ENCODE data around the gene HLF.
A peak's percentile ranks its signal among the peaks of the same experiment; 100 is the strongest.

Gene HLF

DNA sequence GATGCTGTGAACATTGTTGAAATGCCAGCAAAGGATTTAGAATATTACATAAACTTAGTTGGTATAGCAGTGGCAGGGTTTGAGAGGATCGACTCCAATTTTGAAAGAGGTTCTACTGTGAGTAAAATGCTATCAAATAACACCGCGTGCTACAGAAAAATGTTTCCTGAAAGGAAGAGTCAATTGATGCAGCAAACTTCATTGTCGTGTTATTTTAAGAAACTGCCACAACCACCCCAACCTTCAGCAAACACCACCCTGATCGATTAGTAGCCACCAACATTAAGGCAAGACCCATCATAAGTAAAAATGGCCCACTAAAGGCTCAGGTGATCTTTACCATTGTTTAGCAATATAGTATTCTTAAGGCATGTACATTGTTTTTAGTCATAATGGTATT lies 27.3 kb downstream of the HLF start:
- no peak for DNase-seq

DNA sequence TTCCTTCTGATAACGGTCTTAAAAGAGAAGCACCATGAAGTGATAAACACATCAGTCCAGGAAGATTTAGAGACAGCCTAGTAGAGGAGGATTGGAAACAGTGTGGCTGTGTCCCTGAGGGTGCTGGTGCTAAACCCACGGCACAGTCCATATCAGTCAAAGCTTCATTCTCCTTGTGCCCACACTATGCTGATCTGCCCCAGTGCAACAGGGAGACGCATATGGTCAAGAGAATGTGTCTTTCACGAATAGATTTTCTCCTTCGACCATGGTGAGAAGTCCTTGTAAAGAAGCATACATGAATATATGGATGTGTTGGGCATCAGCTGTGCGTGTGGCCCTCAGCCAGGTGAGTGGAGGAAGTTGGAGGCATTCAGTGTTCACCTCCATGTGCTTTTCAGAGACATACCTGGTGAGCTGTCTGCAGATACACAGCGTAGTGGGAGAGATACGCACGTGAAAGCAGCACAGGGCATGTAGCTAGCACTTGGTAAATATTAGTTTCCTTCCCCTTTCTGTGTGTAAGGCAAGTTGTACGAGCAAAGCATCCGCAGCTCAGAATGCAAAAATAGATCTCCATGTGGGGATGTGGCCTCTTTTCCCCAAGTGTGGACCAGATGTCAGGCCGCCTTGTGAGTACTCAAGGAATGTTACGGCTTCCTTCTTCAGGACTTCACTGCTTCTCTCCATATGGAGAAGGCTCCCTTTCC lies 29.4 kb downstream of the HLF start:
- DNase-seq = peak in 1 of 2 donors; percentile 9

DNA sequence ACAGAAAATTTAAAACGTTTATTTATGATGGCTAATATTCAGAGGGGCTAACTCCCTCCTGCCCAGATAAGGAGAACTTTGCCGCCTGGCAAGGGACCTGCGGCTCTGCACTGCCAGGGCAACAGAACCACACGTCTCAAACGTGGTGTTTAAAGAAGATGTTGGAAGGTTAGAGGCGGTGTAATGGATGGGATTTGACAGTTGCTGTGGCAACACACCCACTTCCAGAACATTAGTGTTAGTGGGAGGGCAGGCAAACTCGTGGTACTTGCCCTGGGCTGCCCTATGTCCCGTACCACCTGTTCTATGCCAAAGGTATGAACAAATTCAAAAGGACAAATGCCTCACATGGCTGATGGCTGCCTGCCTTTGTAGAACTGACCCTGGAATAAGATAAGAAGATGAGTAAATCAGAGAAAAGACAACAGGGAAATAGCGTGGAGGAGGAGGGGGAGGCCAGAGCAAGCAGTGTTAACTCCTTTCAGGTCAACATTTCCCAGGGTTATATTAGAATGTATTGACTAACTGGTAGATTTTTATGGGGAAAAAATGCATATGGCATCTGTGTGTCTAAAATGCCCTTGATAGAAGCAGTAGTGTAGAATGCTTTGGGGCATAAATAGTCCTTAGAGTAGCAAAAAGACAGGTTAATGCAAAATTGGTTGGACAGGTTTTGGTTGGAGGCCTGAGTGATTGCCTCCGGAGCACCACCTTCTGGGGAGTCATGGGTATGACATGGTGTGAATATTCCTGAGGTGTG lies 30.8 kb downstream of the HLF start:
- peak; percentile 49 to 52 for DNase-seq

DNA sequence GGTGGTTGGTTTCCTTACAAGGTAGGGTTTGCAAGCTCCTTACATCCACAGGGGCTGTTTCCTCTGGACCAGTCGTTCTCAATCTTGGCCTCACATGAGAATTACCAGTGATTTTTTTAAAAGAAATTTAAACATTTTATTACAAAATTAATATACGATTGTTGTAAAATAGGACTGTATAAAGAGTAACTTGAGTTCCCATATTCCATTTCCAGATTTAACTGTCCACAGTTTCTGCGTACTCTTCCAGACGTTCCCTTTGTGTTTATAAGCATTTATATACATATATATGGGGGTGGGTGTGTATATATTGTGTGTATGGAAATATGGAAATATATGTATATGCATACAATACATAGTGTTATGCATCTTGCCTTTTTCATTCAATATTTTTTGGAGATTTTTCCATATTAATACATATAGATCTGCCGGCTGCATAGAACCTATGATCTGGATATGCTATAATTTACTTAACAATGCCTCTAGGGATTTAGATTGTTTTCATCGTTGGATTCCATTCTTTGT lies 31.5 kb downstream of the HLF start:
- no peak for DNase-seq

DNA sequence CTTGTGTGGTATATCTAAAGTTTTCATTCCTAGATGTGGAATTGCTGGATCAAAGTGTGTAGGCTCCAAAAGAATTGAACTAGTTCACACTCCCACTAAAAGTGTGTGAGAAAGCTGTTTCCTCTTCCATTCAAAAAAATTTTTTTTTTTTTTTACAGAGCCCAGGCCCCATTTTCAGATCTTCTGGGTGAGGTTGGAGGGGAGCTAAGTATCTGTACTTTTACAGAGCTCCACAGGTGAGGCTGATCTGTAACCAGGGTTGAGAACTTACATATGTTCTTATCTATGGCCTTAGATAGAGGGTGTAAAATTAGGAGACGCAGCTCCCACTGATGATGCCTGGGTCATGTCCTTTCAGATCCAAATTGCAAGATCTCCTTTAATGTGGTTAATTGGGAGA lies 31.9 kb downstream of the HLF start:
- DNase-seq = no peak

DNA sequence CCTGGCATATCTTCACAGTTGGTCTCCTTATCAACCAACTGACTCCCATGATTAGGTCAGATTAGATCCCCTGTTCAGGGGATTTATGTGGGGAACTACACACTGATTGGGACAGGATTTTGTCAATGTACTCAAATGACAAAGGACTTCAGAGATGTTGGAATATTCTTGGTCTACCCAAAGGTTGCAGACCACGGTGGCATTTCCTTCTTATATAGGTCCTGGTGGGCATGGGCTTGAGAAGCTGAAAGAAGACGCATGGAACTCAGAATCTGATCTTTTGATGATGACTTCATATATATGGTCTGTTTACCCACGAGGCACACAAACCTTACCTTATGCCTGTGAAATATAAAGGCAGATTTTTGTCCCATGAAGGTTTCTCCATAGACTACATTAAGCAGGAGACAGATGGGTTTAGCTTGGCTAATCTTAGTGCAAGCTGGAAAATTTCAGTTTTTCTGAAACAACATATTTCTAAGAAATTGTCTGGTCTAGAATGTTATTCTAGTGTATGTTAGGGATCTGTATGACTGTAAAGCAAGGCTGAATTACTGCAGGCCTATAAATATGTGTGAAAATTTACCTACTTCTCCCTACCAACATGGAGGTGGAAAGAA lies 33.5 kb downstream of the HLF start:
- no peak for DNase-seq

DNA sequence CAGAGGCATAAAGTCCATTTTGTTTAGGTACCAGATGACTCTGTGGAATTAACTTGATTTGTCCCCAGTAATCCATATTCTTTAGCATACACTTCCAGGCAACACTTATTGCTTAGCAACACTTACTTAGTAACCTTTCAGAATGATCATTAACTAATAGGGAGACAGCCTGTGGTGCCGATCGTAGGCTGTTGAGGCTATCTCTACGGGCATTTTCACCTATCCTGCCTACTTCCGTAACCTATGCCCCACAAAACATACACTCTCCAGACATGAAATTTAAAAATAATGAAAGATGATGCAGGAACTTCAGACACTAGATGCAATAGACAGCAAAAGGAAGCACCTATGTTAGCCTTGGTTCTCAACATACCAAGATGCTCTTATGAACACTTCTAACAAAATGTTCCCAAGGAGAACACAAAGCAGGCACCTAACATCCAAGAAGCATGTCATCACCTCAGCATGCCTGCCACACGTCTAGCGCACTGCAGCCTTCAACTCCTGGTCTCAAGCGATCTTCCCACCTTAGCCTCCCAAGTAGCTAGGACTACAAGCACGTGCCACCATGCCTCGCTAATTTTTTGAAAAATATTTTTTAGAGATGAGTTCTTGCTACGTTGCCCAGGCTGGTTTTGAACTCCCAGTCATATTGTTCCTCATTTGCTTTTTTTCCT lies 34.5 kb downstream of the HLF start:
- no peak for DNase-seq

DNA sequence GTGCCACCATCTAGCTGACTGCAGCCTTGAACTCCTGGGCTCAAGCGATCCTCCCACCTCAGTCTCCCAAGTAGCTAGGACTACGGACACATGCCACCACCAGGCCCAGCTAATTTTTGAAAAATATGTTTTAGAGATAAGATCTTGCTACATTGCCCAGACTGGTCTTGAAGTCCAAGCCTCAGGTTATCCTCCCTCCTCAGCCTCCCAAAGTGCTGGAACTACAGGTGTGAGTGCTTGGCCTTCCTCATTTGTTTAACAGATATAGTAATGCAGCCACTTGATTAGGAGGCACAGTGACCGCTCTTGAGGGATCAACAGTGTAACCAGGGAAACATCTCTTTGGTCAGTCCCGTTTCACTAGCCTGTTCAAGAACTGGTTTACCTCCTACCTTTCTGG lies 35.1 kb downstream of the HLF start:
- no peak for DNase-seq

DNA sequence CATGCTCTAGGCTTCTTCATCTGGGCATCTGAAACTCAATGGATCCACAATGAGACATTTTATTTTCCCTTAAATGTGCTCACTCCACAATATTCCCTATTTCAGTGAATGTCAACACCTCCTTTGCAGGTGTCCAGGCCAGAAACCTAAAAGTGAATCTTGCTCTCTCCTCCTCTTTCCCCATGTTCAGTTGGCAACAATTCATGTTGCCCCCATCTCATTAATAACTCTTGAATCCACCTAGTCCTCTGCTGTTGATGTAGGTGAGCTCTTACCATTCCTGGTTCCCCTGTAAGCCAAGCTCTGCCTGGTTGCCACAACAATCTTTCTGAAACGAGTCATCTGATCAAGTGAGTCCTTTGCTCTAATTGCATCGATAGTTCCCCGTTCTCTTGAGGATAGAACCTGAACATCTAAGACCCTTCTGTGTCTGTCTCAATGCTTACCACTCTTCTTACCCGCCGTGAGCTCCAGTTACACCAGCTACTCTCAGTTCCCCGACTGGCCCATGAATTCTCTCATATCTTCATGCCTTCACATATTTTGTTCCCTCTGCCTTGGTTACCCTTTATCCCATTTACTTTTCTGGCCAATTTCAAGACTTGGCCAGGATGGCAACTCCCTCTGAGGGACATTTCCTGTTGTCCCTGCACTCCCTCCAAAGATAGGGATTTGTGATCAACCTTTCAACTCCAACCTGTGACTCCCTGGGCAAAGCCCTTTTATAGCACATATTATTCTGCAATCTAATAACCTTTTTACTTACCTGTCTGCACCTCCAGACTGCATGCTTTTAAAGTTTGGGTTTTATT lies 35.9 kb downstream of the HLF start:
- no peak for DNase-seq

DNA sequence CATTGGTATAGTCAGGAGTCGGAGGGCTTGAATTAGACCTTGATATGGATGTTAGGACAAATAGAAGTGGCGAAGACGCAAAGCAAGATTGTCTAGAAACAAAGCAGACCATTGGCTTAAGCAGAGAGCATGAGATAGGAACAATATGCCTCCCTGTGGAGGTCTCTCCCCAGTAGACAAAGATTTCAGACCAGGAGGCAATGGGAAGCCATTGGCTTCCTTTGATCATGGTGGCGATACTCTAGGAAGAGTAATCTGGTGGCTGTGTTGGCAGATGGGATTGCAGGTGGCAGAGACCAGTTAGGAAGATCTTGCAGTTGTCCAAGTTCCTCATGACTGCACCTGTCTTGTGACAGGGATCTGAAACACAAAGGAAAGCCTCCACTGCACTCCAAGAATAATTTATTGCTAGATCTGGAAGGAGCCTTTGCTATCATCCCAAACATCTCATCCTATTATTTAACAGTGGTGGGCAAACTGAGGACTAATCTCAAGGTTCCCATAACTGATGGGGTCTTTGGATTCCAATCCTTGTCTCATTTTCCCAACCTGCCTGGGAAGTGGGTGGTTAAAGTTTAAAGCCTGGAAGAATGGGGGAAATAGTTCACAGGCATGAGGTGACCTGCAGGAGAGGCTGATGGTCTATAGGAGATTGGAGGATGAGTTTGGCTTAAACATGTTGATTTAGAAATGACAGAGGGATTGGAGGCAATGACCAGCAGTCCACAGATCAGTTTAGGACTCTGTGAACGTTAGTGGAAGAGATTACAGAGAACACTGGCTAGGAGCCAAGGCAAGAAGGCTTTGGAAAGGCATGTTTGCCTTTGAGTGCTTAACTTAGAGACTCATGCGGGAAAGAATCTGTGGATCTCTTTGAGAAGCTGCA lies 37.0 kb downstream of the HLF start:
- DNase-seq = no peak

DNA sequence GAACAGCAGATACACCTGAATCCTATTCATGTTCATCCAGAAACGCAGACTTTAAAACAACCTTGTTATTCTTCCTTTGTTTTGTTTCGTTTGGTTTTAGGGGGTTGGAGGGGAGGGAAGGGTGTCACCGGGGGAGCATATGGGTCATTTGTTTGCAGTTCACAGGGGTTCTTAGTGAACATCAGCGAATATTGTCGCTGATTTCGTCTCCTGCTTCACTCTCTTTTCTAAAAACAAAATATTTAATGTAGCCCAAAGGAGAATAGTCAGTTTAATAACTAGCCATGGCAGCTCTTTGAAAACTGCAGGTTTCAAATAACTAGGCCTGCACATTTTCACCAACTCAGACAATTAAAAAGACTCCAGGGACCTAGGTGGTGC lies 37.6 kb downstream of the HLF start:
- DNase-seq = no peak

DNA sequence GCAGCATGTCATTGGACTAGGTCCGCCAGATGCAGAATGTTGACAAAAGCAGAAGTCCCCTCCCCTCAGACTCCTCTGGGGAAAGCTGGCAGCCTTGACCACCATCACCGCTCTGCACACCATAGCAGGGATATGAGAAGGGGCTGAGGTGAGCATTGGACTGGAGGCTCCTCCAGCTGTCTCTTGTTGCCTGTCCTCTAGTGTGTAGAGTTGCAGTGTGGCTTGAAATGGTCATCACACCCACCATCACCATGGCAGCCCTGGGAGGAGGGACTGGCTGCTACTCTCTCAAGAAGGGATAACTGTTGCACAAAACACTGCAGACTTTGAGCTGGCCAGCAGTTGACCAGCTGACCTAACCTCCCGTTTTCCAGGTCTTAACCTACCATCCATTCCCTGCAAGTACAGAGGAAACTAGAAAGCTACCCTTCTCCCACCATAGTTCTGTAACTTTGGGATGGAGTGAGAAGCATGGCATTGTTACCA lies 38.3 kb downstream of the HLF start:
- DNase-seq = no peak

DNA sequence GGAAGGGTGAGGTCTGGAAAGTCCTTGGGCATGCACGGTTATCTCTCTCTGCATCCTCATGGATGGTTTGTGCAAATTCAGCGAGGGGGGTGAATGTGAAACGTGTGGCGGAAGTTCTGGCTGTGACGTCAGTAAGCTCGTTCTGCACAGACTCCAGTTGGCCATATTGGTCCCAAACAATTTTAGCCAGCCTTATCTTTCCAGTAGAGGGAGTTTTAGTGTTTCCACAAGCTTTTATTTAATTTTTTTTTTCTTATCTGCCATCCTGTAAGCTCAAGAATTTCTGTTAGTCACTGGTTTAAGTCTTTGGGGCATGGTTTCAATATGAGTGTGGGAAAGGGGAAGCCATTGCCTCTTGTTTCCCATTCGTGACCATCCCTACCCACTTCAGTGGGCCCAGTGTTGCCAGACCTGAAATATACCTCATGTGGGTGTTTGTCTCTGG lies 39.0 kb downstream of the HLF start:
- DNase-seq = no peak

DNA sequence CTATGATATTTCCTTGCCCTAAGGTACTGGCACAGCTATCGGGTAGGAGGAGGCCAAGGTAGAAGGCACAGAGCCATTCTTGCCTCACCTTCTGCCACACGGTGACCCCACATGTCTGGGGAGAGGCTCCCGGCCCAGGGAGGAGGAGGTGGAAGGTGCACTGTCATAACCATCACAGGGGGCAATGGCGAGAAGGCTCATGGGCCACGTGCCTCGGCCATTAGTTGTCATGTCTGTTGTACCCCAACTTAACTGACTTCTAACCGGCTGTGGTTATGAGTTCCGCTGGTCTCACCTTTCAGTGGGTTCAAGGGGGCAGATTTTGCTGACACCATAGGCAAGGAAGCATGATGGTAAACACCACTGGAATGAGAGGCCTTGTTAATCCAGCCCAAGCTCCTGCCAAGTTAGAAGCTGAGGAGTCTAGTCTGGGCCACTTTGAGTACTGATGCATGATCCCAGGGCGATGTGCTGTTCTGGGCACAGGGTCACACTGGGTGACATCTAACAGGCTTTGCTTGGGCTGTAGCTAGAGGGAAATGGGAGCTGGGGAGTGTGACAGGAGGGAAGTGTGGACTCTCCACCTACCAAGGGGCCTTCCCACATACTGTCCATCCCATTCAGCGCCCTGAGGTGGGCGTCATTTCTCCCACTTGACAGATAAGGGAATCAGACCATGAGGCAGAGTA lies 39.6 kb downstream of the HLF start:
- DNase-seq = no peak

DNA sequence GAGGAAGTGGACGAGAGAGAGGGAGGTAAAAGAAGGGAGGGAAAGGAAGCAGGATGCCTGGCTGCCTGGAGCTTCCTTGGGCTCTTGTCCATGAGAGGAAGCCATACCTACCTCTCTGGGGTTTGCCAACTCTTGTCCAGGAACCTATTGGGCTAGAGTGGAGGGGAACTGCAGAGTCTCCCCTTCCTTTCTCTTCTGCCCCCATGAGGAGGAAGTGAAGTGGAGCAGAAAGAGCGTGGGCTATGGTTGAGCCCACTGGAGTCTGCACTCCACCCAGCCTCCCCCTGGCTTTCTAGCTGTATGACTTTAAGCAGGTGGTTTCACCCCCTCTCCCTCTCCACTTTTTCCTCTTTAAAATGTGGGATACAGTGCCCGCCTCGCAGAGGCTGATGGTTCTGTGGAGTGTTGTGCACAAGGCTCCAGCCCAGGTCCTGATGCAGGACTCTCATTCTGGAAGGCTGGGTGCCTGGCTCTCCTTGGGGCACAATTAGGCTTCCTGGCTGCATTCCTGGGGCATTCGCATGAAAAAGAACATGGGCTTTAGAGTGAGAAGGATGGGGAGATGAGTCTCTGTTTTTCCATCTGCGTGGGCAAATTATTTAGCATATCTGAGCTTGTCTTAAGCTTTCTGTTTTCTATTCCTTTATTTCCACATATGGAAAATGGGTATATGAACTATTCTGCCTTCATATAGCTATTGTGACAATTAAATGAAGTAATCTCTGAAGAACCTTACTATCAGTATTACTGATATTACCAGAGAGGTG lies 40.7 kb downstream of the HLF start:
- no peak for DNase-seq

DNA sequence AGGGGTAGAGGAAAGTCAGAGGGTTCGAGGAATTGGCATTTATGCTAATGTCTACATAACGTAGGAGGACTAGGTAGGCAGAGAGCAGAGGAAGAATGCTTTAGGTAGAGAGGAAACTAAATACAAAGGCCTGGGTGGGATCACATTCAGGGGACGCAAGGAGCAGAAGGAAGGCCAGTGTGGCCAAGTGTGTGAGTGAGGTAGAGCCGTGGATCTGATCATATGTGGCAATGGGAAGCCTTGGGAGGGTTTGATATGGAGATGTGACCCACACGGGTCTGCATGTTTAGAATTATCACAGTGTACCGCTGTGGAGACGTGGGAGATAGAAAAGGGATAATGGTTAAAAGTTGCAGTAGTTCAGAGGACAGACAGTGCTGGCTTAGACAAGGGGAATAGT lies 43.1 kb downstream of the HLF start:
- DNase-seq = no peak

DNA sequence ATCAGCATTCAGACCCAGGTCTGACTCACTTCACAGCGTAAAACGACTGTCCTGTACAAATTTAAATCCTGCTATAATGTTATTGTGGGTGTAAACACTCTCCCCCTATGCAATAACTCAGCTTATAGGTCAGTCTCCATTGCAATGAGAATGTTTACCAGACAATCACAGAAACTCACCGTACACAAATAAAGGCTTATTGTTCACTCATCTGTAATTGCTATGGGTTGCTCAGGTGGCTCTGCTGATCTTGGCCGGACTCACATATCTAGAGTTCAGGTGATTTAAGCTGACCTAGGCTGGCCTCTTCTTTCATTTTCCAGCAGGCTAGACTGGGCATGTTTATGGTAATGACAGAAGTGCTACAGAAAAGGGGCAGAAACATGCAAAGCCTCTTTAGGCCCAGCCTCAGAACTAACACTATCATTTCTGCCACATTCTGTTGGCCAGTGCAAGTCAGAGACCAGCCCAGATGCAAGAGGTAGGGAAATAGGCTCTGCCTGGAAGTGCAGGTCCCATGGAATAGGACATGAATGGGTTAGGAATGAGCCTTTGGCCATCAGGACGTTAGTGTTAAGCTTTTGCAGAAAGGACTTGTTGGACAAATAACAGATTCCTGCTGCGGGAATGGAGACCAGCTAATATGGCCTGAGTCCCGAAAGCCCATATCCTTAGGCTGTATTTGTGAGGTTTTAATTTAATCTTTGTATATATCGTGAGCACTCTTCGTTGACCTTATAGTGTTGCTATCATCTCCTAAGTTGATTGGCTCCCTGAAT lies 44.0 kb downstream of the HLF start:
- no peak for DNase-seq

DNA sequence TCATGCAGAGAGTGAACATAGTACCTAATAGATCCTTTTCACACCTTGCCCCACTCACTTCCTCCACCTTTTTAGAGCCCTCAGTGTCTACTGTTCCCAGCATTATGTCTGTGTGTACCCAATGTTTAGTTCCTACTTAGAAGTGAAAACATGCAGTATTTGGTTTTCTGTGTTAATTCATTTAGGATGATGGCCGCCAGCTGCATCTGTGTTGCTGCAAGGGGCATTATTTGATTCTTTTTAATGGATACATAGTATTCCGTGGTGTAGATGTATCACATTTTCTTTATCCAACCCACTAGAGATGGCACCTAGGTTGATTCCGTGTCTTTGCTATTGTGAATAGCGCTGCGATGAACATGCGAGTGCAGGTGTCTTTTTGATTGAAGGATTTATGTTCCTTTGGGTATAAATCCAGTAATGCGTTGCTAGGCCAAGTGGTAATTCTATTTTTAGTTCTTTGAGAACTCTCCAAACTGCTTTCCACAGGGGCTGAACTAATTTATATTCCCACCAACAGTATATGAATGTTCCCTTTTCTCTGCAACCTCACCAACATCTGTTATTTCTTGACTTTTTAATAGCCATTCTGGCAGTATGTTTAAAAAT lies 47.1 kb downstream of the HLF start:
- no peak for DNase-seq

Measured in inflammatory macrophage (primary cell).